Activated naive CD8-positive, alpha-beta T cell (primary cell): ENCODE measurements around the gene FAM114A1.
A peak's percentile ranks its signal among the peaks of the same experiment; 100 is the strongest.
"Not testable (repeated sequence)": the region's sequence is repeated elsewhere in the genome, so short reads cannot be mapped to it uniquely, and the experiment has no call there.

Experiments
- H3K27ac Mint-ChIP-seq: one replicate; pipeline ENCODE4 v1.8.0; 2021; ENCODE audit warnings: mixed read lengths
- H3K27me3 Mint-ChIP-seq: one replicate; pipeline ENCODE4 v1.8.0; 2021; ENCODE audit warnings: mixed read lengths
- H3K36me3 Mint-ChIP-seq: one replicate; pipeline ENCODE4 v1.8.0; 2021; ENCODE audit warnings: mixed read lengths
- H3K4me1 Mint-ChIP-seq: one replicate; pipeline ENCODE4 v1.8.0; 2021; ENCODE audit warnings: low read depth, mixed read lengths
- H3K4me3 Mint-ChIP-seq: one replicate; pipeline ENCODE4 v1.8.0; 2021; ENCODE audit warnings: mild to moderate bottlenecking, mixed read lengths
- H3K9me3 Mint-ChIP-seq: one replicate; pipeline ENCODE4 v1.8.0; 2021; ENCODE audit warnings: low read depth, mixed read lengths

FAM114A1 gene

DNA sequence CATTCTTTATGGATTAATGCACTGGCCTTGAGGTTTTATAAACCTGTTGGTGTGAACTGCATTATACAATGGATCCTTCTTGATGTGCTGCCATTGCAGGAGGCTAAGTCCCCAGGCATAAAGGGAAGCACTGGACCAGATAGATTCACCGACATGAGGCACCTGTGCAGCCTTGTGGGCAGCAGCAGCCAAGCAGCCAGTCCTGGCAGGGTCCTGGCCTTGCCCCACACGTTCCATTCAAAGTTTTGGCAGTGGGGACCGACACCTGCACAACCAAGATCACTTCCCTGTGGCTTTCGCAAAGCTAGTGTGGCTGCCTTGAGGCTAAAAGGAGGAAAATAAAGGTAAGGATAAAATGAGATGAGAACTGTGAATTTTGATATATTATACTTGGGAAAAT, 111.5 kb downstream of the FAM114A1 start:
- Mint-ChIP-seq H3K36me3 (peaks cover 24% of the 10 kb centered on the region), H3K4me1 (peaks cover 17% of the 10 kb centered on the region), H3K27me3 (no peaks in the 10 kb centered on the region), H3K9me3 (no peaks in the 10 kb centered on the region), H3K4me3 (no peak overlapping the region), H3K27ac (no peak overlapping the region)

DNA sequence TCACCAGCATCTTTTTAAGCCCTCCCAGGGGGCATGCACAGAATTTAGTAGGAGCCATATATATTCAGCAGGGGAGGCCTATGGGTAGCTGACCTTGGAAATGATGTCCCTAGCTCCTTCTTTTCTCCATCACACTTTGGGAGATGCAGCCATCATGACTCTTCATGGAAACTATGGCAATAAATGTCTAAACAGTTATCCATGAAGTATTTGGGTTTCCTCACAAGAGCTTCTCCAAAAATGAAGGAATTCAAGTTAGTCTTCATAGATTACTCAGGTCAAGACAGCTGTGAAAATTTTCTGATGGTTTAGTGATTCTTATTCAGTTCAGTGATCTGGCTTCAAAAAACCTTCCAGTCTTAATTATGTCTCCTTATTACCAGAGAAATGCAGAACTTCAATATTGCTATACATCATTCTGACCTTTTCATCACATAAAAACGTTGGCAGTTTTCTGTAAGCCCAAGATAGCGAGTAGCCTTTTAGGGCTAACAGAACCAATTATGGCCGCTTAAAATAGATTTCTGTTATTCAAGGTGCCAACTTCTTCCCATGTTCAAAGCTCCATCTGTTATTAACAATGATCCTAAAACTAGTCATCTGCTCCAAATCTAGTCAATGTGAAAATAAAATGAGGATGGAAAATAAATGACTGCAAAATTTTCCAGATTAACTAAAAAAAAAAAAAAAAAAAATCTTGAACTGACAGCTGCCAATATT, 112.1 kb downstream of the FAM114A1 start:
- H3K4me1 Mint-ChIP-seq, result peaks cover 19% of the 10 kb centered on the region
- no peaks in the 10 kb centered on the region for H3K9me3 Mint-ChIP-seq
- H3K27ac Mint-ChIP-seq, result no peak overlapping the region
- H3K4me3 Mint-ChIP-seq, result no peak overlapping the region
- H3K27me3 Mint-ChIP-seq, result no peaks in the 10 kb centered on the region
- peaks cover 26% of the 10 kb centered on the region for H3K36me3 Mint-ChIP-seq

DNA sequence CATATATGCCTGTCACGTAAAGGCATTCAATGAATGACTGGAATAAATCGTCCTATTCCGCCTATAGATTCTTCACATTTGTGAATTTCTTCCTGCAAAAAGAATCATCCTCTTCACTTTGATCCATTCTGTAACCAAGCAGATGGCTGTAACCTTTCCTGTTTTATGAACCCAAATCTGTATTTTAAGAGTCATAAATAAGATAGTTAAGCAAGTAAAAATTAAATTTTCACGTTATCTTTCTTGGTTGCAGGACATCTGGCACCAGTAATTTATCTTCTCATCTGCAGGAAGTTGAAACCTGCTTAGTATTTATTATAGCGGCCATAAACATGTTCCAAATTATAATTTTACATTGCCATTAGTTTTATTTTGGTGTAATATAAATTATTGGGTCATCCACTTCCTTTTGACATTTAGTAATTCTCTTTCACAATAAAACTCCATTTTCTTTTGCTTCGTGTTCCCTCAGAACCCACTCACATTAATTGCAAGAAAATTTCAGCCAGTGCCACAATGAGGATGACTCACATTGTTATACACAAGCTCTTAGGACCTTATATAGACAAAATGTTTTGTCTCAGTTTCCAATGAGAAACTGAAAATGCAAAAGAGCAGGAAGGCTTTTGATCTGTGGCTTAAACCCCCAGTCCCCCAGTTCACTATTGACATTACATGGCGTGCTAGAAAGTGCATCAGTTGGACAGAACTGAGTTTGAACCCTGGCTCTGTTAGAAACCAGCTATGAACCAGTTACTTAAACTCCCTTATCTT, 113.5 kb downstream of the FAM114A1 start:
- peak overlapping the region; percentile 22 for H3K4me3 Mint-ChIP-seq
- H3K36me3 Mint-ChIP-seq, result peaks cover 28% of the 10 kb centered on the region
- H3K9me3 Mint-ChIP-seq, result no peaks in the 10 kb centered on the region
- H3K4me1 Mint-ChIP-seq, result peaks cover 23% of the 10 kb centered on the region
- no peaks in the 10 kb centered on the region for H3K27me3 Mint-ChIP-seq
- H3K27ac Mint-ChIP-seq, result peak overlapping the region; percentile 71

DNA sequence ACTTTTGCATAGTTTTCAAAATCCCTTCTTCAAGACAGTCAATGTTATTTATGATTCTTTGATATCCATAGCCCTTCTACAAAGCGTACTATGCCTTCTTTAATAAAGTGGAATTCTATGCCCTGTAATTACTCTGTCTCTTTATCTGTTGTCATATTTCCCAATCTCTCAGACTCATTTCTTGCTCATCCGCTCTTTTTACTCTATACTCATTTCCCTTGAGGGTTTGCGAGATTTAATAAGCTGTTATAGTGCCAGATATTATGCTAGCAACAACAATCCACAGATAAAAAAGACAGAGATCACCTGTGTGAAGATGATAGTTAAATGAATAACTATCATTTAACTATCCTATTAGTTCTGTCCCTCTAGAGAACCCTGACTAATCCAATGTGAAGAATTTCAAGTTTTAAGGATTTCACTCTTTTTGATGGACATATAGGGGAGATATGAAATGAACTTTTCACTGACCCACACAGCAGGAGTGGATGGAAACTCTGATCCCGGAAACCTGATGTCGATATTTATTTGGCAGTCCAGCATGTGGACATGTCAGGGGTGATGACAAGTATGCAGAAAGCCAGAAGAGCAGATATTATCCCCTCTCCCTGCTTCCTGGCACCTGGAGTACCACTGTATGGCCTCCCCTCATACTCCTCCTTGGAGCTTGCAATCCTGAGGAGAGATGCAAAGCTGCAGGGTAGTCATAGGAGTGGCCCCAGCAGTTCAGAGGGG, 114.9 kb downstream of the FAM114A1 start:
- no peaks in the 10 kb centered on the region for H3K27me3 Mint-ChIP-seq
- peak overlapping the region; percentile 70 for H3K27ac Mint-ChIP-seq
- H3K4me1 Mint-ChIP-seq, result peaks cover 30% of the 10 kb centered on the region
- no peaks in the 10 kb centered on the region for H3K9me3 Mint-ChIP-seq
- H3K4me3 Mint-ChIP-seq, result no peak overlapping the region
- H3K36me3 Mint-ChIP-seq, result peaks cover 28% of the 10 kb centered on the region

DNA sequence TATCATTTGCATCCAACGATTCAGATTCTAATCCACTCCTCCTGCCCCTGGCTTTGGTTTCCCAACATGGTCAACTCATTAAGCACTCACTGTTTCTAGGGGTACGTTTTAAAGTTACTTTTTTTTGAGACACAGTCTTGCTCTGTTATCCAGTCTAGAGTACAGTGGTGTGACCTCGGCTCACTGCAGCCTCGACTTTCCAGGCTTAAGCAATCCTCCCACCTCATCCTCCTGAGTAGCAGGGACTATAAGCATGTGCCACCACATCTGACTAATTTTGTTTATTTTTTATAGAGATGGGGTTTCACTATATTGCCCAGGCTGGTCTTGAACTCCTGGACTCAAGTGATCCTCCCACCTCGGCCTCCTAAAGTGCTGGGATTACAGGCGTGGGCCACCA, 115.7 kb downstream of the FAM114A1 start:
- H3K27me3 Mint-ChIP-seq, result no peaks in the 10 kb centered on the region
- no peaks in the 10 kb centered on the region for H3K9me3 Mint-ChIP-seq
- H3K36me3 Mint-ChIP-seq, result peaks cover 28% of the 10 kb centered on the region
- no peak overlapping the region for H3K27ac Mint-ChIP-seq
- H3K4me3 Mint-ChIP-seq, result no peak overlapping the region
- peaks cover 31% of the 10 kb centered on the region for H3K4me1 Mint-ChIP-seq

DNA sequence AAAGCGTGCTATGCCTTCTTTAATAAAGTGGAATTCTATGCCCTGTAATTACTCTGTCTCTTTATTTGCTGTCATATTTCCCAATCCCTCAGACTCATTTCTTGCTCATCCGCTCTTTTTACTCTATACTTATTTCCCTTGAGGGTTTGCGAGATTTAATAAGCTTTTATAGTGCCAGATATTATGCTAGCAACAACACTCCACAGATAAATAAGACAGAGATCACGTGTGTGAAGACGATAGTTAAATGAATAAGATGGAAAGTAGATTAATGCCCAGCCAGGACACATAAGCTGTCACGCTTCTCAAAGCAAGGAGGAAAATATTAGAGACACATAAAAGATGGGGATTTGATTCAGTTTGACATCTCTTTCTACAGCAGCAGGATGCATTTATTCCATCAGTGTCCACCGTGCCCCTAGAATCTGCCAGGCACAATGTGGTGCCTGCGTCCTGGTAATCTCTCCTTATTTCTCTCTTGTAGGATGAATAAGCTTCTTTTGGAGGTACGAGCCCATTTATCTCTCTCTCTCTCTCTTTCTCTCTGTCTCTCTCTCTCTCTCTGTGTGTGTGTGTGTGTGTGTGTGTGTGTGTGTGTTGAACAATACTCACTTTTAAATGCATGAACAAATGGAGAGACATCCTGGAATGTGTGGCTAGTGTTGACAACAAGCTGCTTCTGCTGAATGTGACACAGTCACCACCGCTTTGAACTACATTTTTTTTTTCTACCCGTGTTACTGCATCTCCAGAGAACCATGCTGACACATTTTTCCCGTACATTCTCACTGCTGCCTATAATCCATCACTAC, 116.4 kb downstream of the FAM114A1 start:
- peaks cover 29% of the 10 kb centered on the region for H3K36me3 Mint-ChIP-seq
- H3K4me3 Mint-ChIP-seq, result no peak overlapping the region
- no peaks in the 10 kb centered on the region for H3K9me3 Mint-ChIP-seq
- H3K27me3 Mint-ChIP-seq, result no peaks in the 10 kb centered on the region
- peak overlapping the region; percentile 16 for H3K27ac Mint-ChIP-seq
- peaks cover 31% of the 10 kb centered on the region for H3K4me1 Mint-ChIP-seq

DNA sequence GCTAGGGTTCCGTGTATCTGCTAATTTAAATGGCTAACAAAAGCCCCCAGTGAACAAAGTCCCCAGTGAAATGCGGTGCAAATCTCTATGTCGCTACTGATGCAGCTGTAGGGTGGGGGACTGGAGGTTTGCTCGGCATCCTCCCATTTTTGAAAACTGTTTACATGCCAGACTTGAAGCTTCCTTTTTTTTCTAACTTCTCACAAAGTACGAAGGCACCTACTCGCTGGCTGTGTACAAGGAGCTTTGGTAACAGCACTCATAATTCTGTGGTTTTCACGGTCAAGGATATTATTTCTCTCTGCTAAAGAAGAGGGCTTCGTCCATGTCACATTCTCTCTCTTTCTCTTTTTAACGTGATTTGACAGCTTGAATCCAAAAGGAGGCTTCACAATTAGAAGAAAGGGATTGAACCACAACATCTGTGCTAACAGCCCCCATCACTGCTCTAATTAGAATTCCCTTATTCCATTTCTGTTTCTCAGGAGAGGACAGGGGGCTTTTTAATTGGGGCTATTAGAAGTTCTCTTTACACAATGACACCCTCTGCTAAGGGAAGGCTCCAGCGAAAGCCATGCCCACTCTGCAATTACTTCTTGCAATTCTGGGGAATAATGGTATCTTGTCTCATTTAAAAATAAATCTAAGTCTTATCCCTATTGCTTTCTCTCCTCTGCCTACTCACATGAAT, 117.9 kb downstream of the FAM114A1 start:
- no peak overlapping the region for H3K27ac Mint-ChIP-seq
- H3K9me3 Mint-ChIP-seq, result no peaks in the 10 kb centered on the region
- peaks cover 28% of the 10 kb centered on the region for H3K4me1 Mint-ChIP-seq
- no peak overlapping the region for H3K4me3 Mint-ChIP-seq
- H3K27me3 Mint-ChIP-seq, result no peaks in the 10 kb centered on the region
- H3K36me3 Mint-ChIP-seq, result peaks cover 26% of the 10 kb centered on the region

DNA sequence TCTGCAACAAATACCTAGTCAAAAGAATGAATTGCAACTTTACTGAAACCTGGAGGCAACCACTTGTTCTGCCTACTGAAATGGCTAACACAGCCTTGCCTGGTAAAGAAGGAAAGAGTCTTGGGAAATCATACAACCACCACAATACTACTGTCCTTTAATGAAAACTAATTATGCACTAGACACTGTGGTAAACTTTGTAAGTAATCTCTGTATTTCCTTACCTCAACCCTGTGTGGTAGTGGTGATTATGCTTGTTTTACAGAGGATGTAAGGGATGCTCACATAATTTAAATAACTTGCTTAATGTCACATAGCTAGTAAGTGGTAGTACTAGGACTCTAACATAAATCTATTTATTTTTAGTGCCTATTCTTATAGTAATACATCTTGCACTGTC, 119.9 kb downstream of the FAM114A1 start:
- H3K9me3 Mint-ChIP-seq, result no peaks in the 10 kb centered on the region
- peaks cover 16% of the 10 kb centered on the region for H3K36me3 Mint-ChIP-seq
- H3K27ac Mint-ChIP-seq, result no peak overlapping the region
- H3K4me1 Mint-ChIP-seq, result peaks cover 14% of the 10 kb centered on the region
- no peaks in the 10 kb centered on the region for H3K27me3 Mint-ChIP-seq
- H3K4me3 Mint-ChIP-seq, result no peak overlapping the region

DNA sequence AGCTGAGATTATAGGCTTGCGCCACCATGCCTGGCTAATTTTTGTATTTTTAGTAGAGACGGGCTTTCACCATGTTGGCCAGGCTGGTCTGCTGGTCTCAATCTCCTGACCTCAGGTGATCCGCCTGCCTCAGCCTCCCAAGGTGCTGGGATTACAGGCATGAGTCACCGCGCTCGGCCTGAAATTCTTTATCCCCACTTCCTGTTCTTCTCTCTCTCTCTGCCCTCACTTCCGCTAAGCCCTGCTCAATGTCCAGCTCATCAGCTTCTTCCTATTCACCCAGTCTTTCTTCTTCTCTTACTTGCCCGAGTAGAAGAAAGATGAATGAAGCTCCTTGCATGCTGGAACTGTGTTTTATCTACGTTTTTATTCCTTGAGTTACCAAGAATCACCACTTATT, 120.7 kb downstream of the FAM114A1 start:
- not testable (repeated sequence) for H3K9me3 Mint-ChIP-seq, H3K4me3 Mint-ChIP-seq, H3K27ac Mint-ChIP-seq, H3K27me3 Mint-ChIP-seq
- Mint-ChIP-seq H3K36me3 (peaks cover 12% of the 10 kb centered on the region), H3K4me1 (peaks cover 14% of the 10 kb centered on the region)

DNA sequence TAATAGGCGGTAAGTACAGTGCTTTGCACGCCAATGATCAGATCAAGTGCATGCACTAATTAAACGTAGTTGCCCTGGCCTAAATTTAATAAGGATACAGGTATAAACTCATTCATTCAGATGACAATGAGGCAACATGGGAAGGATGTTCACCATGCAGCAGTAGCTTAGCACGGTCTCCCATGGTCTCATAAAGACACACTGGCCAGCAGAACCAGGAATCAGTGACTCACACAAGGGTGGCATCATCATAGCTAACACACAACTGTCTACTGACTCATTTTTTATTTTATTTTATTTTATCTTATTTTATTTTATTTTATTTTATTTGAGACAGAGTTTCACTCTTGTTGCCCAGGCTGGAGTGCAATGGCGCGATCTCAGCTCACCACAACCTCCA, 121.9 kb downstream of the FAM114A1 start:
- no peak overlapping the region for H3K27ac Mint-ChIP-seq

DNA sequence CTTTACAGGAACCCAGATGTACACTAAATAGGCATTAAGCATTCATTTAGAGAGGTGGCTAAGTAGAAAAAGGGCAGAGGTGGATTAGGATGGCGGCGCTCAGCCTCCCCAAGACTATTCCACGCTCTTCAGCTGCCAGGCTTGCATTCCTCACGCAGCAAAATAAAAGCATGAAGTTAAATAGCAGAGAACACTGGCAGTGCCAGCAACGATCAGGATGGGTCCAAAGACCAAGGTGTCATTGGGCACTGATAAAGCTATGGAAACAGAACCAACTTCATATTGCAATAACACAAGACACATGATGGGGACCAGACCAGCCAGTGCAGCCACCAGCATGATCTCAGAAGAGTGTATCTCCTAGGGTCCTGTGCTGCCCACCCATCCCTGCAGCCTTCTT, 122.6 kb downstream of the FAM114A1 start:
- no peak overlapping the region for H3K4me3 Mint-ChIP-seq
- H3K27me3 Mint-ChIP-seq, result no peaks in the 10 kb centered on the region
- no peak overlapping the region for H3K27ac Mint-ChIP-seq

More for the DNA sequence above, 121.9 kb downstream of the FAM114A1 start:
- no peaks in the 10 kb centered on the region for H3K27me3 Mint-ChIP-seq
- H3K4me1 Mint-ChIP-seq, result peaks cover 12% of the 10 kb centered on the region
- H3K36me3 Mint-ChIP-seq, result peaks cover 11% of the 10 kb centered on the region
- no peak overlapping the region for H3K4me3 Mint-ChIP-seq
- no peaks in the 10 kb centered on the region for H3K9me3 Mint-ChIP-seq

DNA sequence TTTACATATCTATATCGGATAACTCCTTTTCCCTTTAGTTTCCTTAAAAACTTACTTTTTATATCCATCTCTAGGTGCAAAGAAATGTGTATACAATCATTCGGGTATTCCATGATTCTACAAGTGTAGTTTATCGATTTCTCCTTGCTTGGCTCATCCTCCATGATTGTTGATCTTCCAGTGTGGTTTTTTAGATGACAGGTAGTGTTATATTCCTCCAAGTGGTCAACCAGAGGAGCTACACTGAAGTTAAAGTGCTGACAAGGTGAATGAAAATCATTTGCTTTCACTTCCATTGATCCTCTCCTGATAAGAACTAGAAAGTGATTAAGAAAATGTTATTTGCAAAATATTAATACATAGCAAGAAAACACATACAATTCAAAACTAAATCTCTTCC, 126.1 kb downstream of the FAM114A1 start:
- no peak overlapping the region for H3K27ac Mint-ChIP-seq
- no peak overlapping the region for H3K4me3 Mint-ChIP-seq
- H3K36me3 Mint-ChIP-seq, result peaks cover 16% of the 10 kb centered on the region
- H3K4me1 Mint-ChIP-seq, result no peaks in the 10 kb centered on the region
- H3K9me3 Mint-ChIP-seq, result no peaks in the 10 kb centered on the region
- H3K27me3 Mint-ChIP-seq, result no peaks in the 10 kb centered on the region

More for the DNA sequence above, 122.6 kb downstream of the FAM114A1 start:
- peaks cover 12% of the 10 kb centered on the region for H3K4me1 Mint-ChIP-seq
- no peaks in the 10 kb centered on the region for H3K9me3 Mint-ChIP-seq
- H3K36me3 Mint-ChIP-seq, result peaks cover 14% of the 10 kb centered on the region

DNA sequence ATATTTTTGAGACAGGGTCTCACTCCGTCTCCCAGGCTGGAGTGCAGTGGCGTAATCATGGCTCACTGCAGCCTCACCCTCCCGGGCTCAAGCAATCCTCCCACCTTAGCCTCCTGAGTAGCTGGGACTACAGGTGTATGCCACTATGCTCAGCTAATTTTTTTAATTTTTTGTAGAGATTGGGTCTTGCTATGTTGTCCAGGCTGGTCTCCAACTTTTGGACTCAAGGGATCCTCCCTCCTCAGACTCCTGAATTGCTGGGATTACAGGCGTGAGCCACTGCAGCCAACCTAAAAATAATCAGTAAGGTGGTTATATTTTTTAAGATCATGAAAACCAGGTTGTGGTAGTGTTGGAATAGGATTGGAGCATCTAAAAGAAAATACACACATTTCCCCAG, 126.5 kb downstream of the FAM114A1 start:
- peaks cover 17% of the 10 kb centered on the region for H3K36me3 Mint-ChIP-seq
- no peaks in the 10 kb centered on the region for H3K27me3 Mint-ChIP-seq
- H3K27ac Mint-ChIP-seq, result no peak overlapping the region
- H3K4me3 Mint-ChIP-seq, result no peak overlapping the region
- no peaks in the 10 kb centered on the region for H3K9me3 Mint-ChIP-seq
- H3K4me1 Mint-ChIP-seq, result no peaks in the 10 kb centered on the region
